ENCODE measurements around the gene WFDC12.

Gene WFDC12

DNA sequence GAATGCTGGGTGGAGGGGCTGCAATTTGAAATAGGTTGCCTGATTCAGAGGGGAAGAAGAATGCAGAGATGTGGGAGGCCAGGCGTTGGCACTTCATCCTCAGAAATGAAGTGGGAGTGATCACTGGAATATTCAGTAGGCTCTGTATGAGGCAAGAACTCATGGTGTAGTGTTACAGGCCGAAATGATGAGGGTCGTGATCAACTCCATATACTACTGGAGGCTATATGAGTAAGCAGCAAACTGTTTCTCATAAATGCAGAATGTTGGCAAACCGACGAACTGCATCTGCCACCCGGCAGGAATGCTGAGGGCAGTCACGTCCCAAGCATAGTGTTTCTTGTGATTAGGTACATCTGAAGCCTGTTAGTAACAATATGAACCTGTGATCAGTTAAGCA, 36.0 kb downstream of the WFDC12 start:
- in situ Hi-C loops (cut with MboI; ENCODE audit: low pct_unique_long_range_greater_than_20kb, low sequenced_read_pairs, unreplicated experiment) = no loop called here
- DNase-seq (ENCODE audit: low spot score) = no peak

DNA sequence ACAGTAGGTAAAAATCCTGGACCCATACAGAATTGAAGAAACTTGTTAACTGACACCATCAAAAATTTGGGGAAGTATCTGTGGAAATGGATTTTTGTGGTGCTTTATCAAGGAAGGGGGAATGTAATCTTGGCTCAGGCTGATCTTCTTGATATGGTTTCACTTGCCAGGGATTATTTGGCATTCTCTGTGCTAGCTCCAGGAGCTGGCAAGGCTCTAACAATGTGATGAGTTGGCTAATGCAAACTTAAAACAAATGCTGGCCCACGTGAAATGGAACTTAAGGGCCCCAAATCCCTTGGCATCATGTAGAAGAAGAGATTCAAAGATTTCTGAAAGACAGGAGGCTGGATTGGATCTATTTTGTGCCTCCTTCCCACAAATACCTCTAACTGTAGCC, 36.5 kb downstream of the WFDC12 start:
- in situ Hi-C loops (cut with MboI; ENCODE audit: low pct_unique_long_range_greater_than_20kb, low sequenced_read_pairs, unreplicated experiment) = no loop called here
- no peak for DNase-seq (ENCODE audit: low spot score)
- TF ChIP-seq, protein P1, sequence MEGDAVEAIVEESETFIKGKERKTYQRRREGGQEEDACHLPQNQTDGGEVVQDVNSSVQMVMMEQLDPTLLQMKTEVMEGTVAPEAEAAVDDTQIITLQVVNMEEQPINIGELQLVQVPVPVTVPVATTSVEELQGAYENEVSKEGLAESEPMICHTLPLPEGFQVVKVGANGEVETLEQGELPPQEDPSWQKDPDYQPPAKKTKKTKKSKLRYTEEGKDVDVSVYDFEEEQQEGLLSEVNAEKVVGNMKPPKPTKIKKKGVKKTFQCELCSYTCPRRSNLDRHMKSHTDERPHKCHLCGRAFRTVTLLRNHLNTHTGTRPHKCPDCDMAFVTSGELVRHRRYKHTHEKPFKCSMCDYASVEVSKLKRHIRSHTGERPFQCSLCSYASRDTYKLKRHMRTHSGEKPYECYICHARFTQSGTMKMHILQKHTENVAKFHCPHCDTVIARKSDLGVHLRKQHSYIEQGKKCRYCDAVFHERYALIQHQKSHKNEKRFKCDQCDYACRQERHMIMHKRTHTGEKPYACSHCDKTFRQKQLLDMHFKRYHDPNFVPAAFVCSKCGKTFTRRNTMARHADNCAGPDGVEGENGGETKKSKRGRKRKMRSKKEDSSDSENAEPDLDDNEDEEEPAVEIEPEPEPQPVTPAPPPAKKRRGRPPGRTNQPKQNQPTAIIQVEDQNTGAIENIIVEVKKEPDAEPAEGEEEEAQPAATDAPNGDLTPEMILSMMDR (IDR thresholded peaks at IDR 0.05; ENCODE audit: extremely low read depth, insufficient read depth, missing control alignments) = no peak

More for the DNA sequence above, 36.0 kb downstream of the WFDC12 start:
- TF ChIP-seq, protein P1 (IDR thresholded peaks at IDR 0.05; ENCODE audit: extremely low read depth, insufficient read depth, missing control alignments) = no peak

DNA sequence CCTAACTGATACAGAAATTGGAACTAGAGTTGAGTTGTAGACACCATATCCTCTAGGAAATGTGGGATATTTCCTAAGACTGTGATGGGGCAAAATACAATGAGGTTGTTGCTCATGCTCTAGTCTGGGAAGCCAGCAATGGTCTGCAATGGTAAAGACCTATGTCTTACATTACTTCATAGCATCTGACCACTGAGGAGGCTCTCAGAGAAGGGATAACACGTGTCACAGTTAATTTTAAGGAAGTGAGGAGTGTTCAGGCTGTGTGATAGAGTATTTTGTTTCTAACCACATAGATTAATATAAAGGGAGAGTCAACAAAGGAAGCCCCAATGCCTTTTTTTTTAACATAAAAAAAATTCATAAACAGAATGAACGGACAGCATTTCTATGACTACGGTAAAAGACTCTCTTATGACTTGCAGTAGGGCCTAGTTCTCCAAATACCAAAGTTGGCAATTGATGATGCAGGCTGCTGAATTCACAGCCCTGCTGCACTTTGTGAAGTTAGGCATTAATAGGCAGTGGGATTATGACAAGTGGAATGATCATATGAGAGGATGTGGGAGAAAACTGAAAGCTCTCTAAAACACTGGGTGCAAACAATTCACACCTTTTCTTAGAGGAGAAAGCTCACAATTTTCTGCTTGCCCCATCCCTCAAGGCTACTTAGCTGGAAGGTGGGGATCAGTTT, 37.0 kb downstream of the WFDC12 start:
- TF ChIP-seq, protein P1 (IDR thresholded peaks at IDR 0.05; ENCODE audit: extremely low read depth, insufficient read depth, missing control alignments) = no peak
- in situ Hi-C loops (cut with MboI; ENCODE audit: low pct_unique_long_range_greater_than_20kb, low sequenced_read_pairs, unreplicated experiment) = no loop called here
- no peak for DNase-seq (ENCODE audit: low spot score)

DNA sequence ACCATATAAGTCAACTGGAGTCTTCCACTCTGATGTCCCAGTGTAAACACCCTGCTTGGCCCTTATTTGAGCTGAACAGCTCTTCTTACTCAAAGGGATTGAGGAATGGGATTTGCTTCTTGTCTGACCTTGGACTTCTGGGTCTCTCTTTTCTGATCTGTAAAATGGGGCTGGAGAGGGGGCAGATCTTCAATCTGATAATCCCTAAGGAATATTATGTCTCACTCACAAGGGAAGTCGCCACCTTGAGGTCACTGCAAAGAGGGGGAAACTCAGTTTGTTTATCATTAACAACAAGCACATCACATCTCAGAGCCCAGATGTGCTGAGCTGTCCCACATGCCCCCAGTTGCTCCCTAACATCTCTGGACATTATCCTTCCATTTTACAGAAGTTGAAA, 38.4 kb downstream of the WFDC12 start:
- DNase-seq (ENCODE audit: low spot score) = no peak
- in situ Hi-C loops (cut with MboI; ENCODE audit: low pct_unique_long_range_greater_than_20kb, low sequenced_read_pairs, unreplicated experiment) = no loop called here
- TF ChIP-seq, protein P1 (IDR thresholded peaks at IDR 0.05; ENCODE audit: extremely low read depth, insufficient read depth, missing control alignments) = peak; percentile 2

DNA sequence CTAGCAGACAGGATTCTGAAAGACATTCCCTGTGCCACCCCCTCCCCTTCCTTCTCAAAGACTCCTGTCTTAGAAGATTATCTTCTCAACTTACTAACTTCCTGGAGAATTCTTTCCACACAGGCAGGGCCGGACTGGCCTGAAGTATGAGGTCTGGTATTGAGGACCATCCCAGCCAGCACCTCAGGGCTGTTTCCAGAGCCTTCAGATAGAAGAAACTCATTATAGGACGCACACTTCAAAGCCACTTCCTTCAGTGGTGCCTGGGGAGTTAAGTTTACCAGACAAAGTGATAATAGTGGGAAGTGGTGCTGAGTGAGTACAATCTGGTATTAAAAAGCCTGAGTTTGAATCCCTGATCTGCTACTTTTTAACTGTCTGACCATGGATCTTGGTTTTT, 39.0 kb downstream of the WFDC12 start:
- DNase-seq (ENCODE audit: low spot score) = no peak
- in situ Hi-C loops (cut with MboI; ENCODE audit: low pct_unique_long_range_greater_than_20kb, low sequenced_read_pairs, unreplicated experiment) = no loop called here
- TF ChIP-seq, protein P1 (IDR thresholded peaks at IDR 0.05; ENCODE audit: extremely low read depth, insufficient read depth, missing control alignments) = no peak

DNA sequence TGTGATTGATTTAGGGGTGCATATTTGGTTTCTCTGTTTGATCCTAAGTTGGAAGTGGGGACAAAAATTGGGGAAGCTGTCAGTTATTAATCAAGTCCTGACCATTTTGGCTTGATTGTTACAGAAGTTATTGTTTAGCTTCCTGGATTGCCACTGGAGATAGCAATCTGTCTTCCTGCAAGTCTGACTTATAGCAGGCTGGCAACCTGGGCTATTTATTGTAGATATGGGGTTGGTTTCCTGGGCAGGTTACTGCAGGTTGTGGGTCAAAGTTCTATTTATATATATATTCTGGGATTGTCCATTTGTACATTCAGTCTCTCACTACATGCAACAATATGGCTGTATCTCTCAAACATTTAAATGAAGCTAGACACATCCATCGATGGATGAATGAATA, 41.1 kb downstream of the WFDC12 start:
- TF ChIP-seq, protein P1 (IDR thresholded peaks at IDR 0.05; ENCODE audit: extremely low read depth, insufficient read depth, missing control alignments) = no peak
- in situ Hi-C loops (cut with MboI; ENCODE audit: low pct_unique_long_range_greater_than_20kb, low sequenced_read_pairs, unreplicated experiment) = no loop called here

More for the DNA sequence above, 41.1 kb downstream of the WFDC12 start:
- no peak for DNase-seq (ENCODE audit: low spot score)

Data from GM13977 (cell line).